Activated naive CD8-positive, alpha-beta T cell treated with anti-CD3 and anti-CD28 coated beads, Interleukin-2, amount 10 ng/mL, durations not matched to agents 7 days and 5 days (primary cell): ENCODE measurements around the gene PAGE4. TPM values are rescaled to one million over a fixed set of nuclear protein-coding genes. Genes with fewer than 3 reads are reported as not detected.

Experiments used
- ATAC-seq: fragments of 150-1000 bp; cut with Tn5 transposase; one replicate; pipeline ENCODE4 v1.10.0; 2021; ENCODE audit warnings: low read depth, moderate library complexity
- POLR2A ChIA-PET: fragments of 350-600 bp; sonication (Branson Sonifier 250); formaldehyde crosslinking; loops from one replicate; lab custom pipeline; 2021; ENCODE audit warnings: antibody characterized with exemption; lab: Charles Lee
- DNase-seq: peaks from one replicate; pipeline ENCODE4 v3.0.0; 2021
- H3K27ac Mint-ChIP-seq: one replicate; pipeline ENCODE4 v1.8.0; 2022; ENCODE audit warnings: mild to moderate bottlenecking, mixed read lengths
- H3K27me3 Mint-ChIP-seq: one replicate; pipeline ENCODE4 v1.8.0; 2022; ENCODE audit warnings: mild to moderate bottlenecking, moderate library complexity, mixed read lengths
- H3K36me3 Mint-ChIP-seq: one replicate; pipeline ENCODE4 v1.8.0; 2021; ENCODE audit warnings: mild to moderate bottlenecking, mixed read lengths
- H3K4me1 Mint-ChIP-seq: one replicate; pipeline ENCODE4 v1.8.0; 2021; ENCODE audit warnings: mixed read lengths
- H3K4me3 Mint-ChIP-seq: one replicate; pipeline ENCODE4 v1.8.0; 2022; ENCODE audit warnings: mild to moderate bottlenecking, moderate library complexity, mixed read lengths
- H3K9me3 Mint-ChIP-seq: one replicate; pipeline ENCODE4 v1.8.0; 2021; ENCODE audit warnings: mixed read lengths
- total RNA-seq, 2 experiments: library from RNA; stranded (reverse); gene quantifications; one replicate each; pipeline ENCODE4 v1.2.3, GENCODE V29; 2021

The PAGE4 gene
- total RNA-seq, result not detected

GRCh38 chrX:49829016-49829415 is at the start of gene PAGE4:
PAGE4 (plus strand) TSS chrX:49829303; CDS start chrX:49830429, 1,126 bp downstream.
- H3K9me3 Mint-ChIP-seq, result no peaks in the 10 kb centered on the region
- no peaks in the 10 kb centered on the region for H3K36me3 Mint-ChIP-seq
- H3K27me3 Mint-ChIP-seq, result peaks cover 6% of the 10 kb centered on the region
- no peak for ATAC-seq
- no peak within 1 kb of the TSS for H3K27ac Mint-ChIP-seq
- no peak within 1 kb of the TSS for H3K4me3 Mint-ChIP-seq
- DNase-seq, result no peak
- H3K4me1 Mint-ChIP-seq, result no peaks in the 10 kb centered on the region
- POLR2A ChIA-PET, result no interaction called here

DNA sequence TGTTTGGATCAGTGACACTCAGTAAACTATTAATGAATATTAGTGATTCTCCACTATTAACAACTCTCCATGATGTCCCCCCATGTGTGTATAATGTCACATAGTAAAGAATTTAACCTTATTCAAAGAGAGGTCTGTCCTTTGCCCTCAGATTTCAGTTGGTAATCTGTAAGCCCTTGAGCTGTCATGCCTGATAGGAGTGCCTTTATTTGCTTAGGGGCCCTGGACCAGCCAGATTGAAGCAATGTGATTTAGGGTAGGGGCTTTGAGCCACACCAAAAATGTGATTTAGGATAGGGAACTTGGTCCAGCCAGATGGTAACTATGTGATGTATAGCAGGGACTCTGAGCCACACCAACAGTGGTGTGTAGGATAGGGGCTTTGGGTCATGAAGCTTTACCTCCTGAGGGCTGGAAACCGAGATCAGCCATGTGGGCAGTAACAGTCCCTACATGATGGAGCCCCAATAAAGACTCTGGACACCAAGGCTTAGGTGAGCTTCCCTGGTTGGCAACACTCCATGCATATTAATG is 44.3 kb upstream of the PAGE4 start:
- H3K4me1 Mint-ChIP-seq, result no peaks in the 10 kb centered on the region
- DNase-seq (no peak), ATAC-seq (no peak)
- H3K27ac Mint-ChIP-seq, result no peak overlapping the region
- H3K9me3 Mint-ChIP-seq, result no peaks in the 10 kb centered on the region
- H3K4me3 Mint-ChIP-seq, result no peak overlapping the region
- POLR2A ChIA-PET, result no interaction called here
- peaks cover 1% of the 10 kb centered on the region for H3K27me3 Mint-ChIP-seq
- no peaks in the 10 kb centered on the region for H3K36me3 Mint-ChIP-seq

- Mint-ChIP-seq H3K4me3 (no peak overlapping the region), H3K27me3 (no peaks in the 10 kb centered on the region), H3K27ac (no peak overlapping the region), H3K36me3 (no peaks in the 10 kb centered on the region), H3K9me3 (no peaks in the 10 kb centered on the region), H3K4me1 (no peaks in the 10 kb centered on the region)
- ATAC-seq (no peak), DNase-seq (no peak)
- POLR2A ChIA-PET, result no interaction called here
Observed at GRCh38 chrX:49792376-49792775, 36.7 kb upstream of the PAGE4 start.

GRCh38 chrX:49793686-49794085 is 35.4 kb upstream of the PAGE4 start:
- no peak overlapping the region for H3K27ac Mint-ChIP-seq
- H3K4me3 Mint-ChIP-seq, result no peak overlapping the region
- no peaks in the 10 kb centered on the region for H3K36me3 Mint-ChIP-seq
- no peak for ATAC-seq
- DNase-seq, result no peak
- POLR2A ChIA-PET, result no interaction called here
- H3K27me3 Mint-ChIP-seq, result no peaks in the 10 kb centered on the region
- H3K4me1 Mint-ChIP-seq, result no peaks in the 10 kb centered on the region
- H3K9me3 Mint-ChIP-seq, result no peaks in the 10 kb centered on the region

GRCh38 chrX:49799828-49800227 is 29.3 kb upstream of the PAGE4 start:
- H3K36me3 Mint-ChIP-seq, result no peaks in the 10 kb centered on the region
- no peak overlapping the region for H3K27ac Mint-ChIP-seq
- no peak overlapping the region for H3K4me3 Mint-ChIP-seq
- ATAC-seq (no peak), DNase-seq (no peak)
- H3K9me3 Mint-ChIP-seq, result no peaks in the 10 kb centered on the region
- H3K4me1 Mint-ChIP-seq, result no peaks in the 10 kb centered on the region
- peaks cover 2% of the 10 kb centered on the region for H3K27me3 Mint-ChIP-seq
- POLR2A ChIA-PET, result no interaction called here

DNA sequence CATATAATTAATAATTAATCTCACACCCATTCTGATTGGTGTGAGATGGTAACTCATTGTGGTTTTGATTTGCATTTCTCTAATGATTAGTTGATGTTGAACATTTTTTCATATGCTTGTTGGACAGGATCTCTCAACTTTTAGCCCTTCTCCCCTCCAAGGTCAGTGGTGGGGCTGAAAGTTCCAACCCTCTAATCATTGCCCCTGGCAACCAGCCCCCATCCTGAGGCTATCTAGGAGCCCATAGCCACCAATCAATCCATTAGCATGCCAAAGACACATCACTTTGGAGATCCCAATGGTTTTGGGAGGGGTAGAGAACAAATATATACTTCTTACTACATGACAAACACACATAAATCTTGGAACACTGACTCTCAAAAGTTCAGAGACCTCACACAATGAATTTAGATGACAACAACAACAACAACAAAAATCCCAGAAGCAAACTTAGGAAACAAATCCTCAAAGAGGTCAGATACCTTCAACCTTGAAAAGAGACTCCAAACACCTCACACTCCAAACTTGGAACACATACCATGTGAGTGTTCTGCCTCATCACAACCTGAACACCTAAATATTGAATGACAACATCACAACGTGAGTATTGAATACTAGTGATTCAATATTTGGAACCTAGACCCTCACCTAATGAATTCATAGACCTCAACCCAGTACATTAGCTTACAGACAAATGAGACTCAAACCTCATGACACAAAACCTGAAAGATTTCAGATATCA is 19.0 kb upstream of the PAGE4 start:
- Mint-ChIP-seq H3K4me1 (no peaks in the 10 kb centered on the region), H3K27ac (no peak overlapping the region), H3K36me3 (no peaks in the 10 kb centered on the region), H3K9me3 (no peaks in the 10 kb centered on the region), H3K27me3 (peaks cover 4% of the 10 kb centered on the region), H3K4me3 (no peak overlapping the region)
- POLR2A ChIA-PET, result no interaction called here
- ATAC-seq (no peak), DNase-seq (no peak)

GRCh38 chrX:49812177-49812576 is 16.9 kb upstream of the PAGE4 start:
- POLR2A ChIA-PET, result no interaction called here
- Mint-ChIP-seq H3K27me3 (peaks cover 4% of the 10 kb centered on the region), H3K4me1 (no peaks in the 10 kb centered on the region), H3K27ac (no peak overlapping the region), H3K9me3 (no peaks in the 10 kb centered on the region), H3K36me3 (no peaks in the 10 kb centered on the region), H3K4me3 (no peak overlapping the region)
- ATAC-seq (no peak), DNase-seq (no peak)

DNA sequence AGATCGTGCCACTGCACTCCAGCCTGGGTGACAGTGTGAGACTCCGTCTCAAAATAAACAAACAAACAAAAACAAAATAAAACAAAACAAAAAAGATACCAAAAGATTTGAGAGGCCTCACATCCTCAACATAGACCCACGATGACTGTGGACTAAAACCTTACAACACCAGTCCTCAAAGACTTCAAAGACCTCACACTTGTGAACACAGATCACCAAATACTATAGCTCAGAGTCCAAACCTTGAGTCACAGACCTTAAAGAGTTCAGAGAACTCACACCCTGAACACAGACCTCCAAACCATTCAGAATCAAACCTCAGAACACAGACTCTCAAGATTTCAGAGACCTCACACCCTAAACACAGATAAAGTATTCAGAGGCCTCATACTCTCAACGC is 12.7 kb upstream of the PAGE4 start:
- H3K4me3 Mint-ChIP-seq, result no peak overlapping the region
- POLR2A ChIA-PET, result no interaction called here
- no peaks in the 10 kb centered on the region for H3K4me1 Mint-ChIP-seq
- H3K36me3 Mint-ChIP-seq, result no peaks in the 10 kb centered on the region
- no peaks in the 10 kb centered on the region for H3K9me3 Mint-ChIP-seq
- no peak for ATAC-seq
- H3K27ac Mint-ChIP-seq, result no peak overlapping the region
- no peak for DNase-seq
- no peaks in the 10 kb centered on the region for H3K27me3 Mint-ChIP-seq

DNA sequence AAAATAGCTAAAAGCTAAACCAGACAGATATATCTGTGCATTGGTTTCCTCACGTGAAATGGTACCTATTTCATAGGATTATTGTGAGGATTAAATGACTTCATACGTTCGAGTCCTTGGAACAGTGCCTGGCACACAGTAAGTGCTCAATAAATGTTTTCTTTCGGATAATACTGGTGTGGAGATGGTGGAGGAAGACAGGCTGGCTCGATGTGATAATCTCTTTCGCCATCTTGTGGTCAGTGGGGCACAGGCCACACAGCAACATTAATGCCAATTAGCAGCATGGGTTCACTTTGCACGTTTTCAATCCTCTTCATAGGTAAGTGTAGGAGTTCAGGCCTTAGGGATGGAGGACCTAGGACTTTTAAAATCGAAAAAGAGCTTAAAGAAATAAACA is 9.3 kb downstream of the PAGE4 start:
- Mint-ChIP-seq H3K36me3 (no peaks in the 10 kb centered on the region), H3K27ac (no peak overlapping the region), H3K4me3 (no peak overlapping the region), H3K4me1 (no peaks in the 10 kb centered on the region), H3K9me3 (no peaks in the 10 kb centered on the region), H3K27me3 (peaks cover 4% of the 10 kb centered on the region)
- POLR2A ChIA-PET, result no interaction called here
- DNase-seq, result no peak
- no peak for ATAC-seq

GRCh38 chrX:49840679-49841078 is 11.6 kb downstream of the PAGE4 start:
- Mint-ChIP-seq H3K4me3 (no peak overlapping the region), H3K36me3 (no peaks in the 10 kb centered on the region), H3K27me3 (no peaks in the 10 kb centered on the region), H3K9me3 (no peaks in the 10 kb centered on the region), H3K4me1 (no peaks in the 10 kb centered on the region), H3K27ac (no peak overlapping the region)
- ATAC-seq (peak; percentile 36), DNase-seq (no peak)
- POLR2A ChIA-PET, result no interaction called here

DNA sequence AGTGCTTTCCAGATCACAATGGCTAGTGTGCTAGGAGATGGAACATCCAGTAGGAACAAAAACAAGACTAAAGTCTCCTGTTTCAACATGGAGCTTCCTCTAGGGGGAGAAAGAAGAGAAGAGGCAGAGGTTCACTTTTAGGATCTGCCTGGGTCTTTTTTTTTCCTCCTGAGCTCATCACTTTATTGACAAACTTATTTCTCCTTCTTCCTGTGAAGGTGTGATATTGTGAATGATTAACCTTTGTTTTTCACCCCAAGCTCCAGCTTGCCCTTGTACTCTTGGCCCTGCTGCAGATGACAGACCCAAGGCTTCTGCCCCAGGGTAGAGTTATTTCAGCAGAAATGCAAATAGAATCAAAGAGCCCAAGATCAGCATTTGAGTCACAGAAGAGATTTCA is 13.5 kb downstream of the PAGE4 start:
- H3K4me3 Mint-ChIP-seq, result no peak overlapping the region
- DNase-seq (no peak), ATAC-seq (no peak)
- H3K9me3 Mint-ChIP-seq, result no peaks in the 10 kb centered on the region
- H3K36me3 Mint-ChIP-seq, result no peaks in the 10 kb centered on the region
- H3K27ac Mint-ChIP-seq, result no peak overlapping the region
- peaks cover 2% of the 10 kb centered on the region for H3K27me3 Mint-ChIP-seq
- H3K4me1 Mint-ChIP-seq, result no peaks in the 10 kb centered on the region
- POLR2A ChIA-PET, result no interaction called here

DNA sequence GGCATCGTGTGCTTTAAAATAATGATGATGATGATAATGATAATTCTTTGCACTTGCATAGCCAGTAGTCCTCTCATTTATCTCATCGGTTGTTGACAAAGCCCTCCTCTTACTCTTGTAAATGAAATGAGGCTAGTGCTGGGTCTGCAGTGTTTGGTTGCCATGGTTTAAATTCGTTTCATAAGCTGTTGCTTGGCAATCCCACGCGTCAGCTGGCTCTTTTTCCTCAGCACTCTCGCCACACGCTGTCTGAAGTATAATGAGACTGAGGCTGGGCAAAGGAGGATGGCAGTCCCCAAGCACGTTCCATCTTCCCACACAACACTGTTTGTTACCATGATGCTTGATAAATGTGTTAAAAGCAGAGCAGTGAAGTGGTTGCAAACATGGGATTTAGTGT is 15.5 kb downstream of the PAGE4 start:
- no peak overlapping the region for H3K27ac Mint-ChIP-seq
- POLR2A ChIA-PET, result no interaction called here
- H3K9me3 Mint-ChIP-seq, result no peaks in the 10 kb centered on the region
- no peak overlapping the region for H3K4me3 Mint-ChIP-seq
- DNase-seq (no peak), ATAC-seq (no peak)
- H3K36me3 Mint-ChIP-seq, result no peaks in the 10 kb centered on the region
- no peaks in the 10 kb centered on the region for H3K4me1 Mint-ChIP-seq
- peaks cover 2% of the 10 kb centered on the region for H3K27me3 Mint-ChIP-seq

DNA sequence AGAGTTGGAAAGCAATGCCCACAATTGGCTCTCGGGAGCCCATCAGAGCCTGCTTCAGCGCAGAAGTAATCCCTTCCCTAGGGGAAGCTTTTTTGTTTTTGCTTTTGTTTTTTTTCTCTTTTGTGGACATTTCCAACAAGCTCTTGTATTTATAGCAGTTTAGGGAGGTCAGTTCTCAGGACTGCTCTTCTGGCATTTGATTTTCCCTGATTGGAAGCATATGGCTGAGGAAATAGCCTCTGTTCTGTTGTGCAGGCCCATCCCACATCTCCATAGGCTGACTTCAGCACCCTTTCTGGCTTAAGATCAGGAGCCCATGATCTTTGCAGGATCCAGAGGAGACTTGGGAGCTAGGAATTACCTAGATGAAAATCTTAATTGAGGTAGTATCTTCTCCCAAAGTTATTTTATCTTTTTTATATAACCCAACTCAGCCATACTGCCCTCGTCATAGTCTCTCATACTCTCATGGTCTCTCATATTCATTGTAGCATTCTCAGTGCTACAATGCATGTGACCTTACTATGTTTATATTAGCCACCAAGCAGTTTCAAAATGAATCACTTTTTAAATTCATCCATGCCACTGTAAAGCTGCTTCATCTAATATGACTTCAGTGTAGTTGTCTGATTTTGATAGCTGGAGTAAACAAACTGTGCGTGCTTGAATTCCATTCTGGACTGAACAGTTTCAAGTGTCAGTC is 16.7 kb downstream of the PAGE4 start:
- peaks cover 2% of the 10 kb centered on the region for H3K27me3 Mint-ChIP-seq
- no peaks in the 10 kb centered on the region for H3K4me1 Mint-ChIP-seq
- no peaks in the 10 kb centered on the region for H3K36me3 Mint-ChIP-seq
- POLR2A ChIA-PET, result no interaction called here
- H3K9me3 Mint-ChIP-seq, result no peaks in the 10 kb centered on the region
- ATAC-seq (no peak), DNase-seq (no peak)
- no peak overlapping the region for H3K4me3 Mint-ChIP-seq
- no peak overlapping the region for H3K27ac Mint-ChIP-seq

GRCh38 chrX:49846522-49846921 is 17.4 kb downstream of the PAGE4 start:
- DNase-seq, result no peak
- H3K27ac Mint-ChIP-seq, result no peak overlapping the region
- peaks cover 2% of the 10 kb centered on the region for H3K27me3 Mint-ChIP-seq
- no peak for ATAC-seq
- H3K9me3 Mint-ChIP-seq, result no peaks in the 10 kb centered on the region
- H3K36me3 Mint-ChIP-seq, result no peaks in the 10 kb centered on the region
- POLR2A ChIA-PET, result no interaction called here
- no peak overlapping the region for H3K4me3 Mint-ChIP-seq
- H3K4me1 Mint-ChIP-seq, result no peaks in the 10 kb centered on the region
